ENCODE measurements around the gene ASPRV1. TPM values are rescaled to one million over a fixed set of nuclear protein-coding genes. Genes with fewer than 3 reads are reported as not detected.

The ASPRV1 gene
- total RNA-seq, 1 experiment from 2014 or later, result 0.95 TPM

GRCh38 chr2:69935011-69935410, 26.4 kb downstream of the ASPRV1 start:
- H3K36me3 ChIP-seq, result peaks cover 32% of the 10 kb centered on the region
- no peaks in the 10 kb centered on the region for H3K27me3 ChIP-seq
- H3K9me3 ChIP-seq, result no peaks in the 10 kb centered on the region
- no peak for DNase-seq
- H3K4me3 ChIP-seq, result no peak overlapping the region

- Histone ChIP-seq H3K36me3 (peaks cover 30% of the 10 kb centered on the region), H3K9me3 (no peaks in the 10 kb centered on the region), H3K4me3 (no peak overlapping the region), H3K27me3 (no peaks in the 10 kb centered on the region)
- no peak for DNase-seq
These were observed 26.9 kb downstream of the ASPRV1 start for GRCh38 chr2:69934614-69934908.

GRCh38 chr2:69933839-69934613, 27.4 kb downstream of the ASPRV1 start:
- Histone ChIP-seq H3K27me3 (no peaks in the 10 kb centered on the region), H3K9me3 (no peaks in the 10 kb centered on the region), H3K4me3 (no peak overlapping the region), H3K36me3 (peaks cover 24% of the 10 kb centered on the region)
- peak; percentile 53 for DNase-seq

- H3K4me3 ChIP-seq, result no peak overlapping the region
- H3K27me3 ChIP-seq, result no peaks in the 10 kb centered on the region
- H3K9me3 ChIP-seq, result no peaks in the 10 kb centered on the region
- H3K36me3 ChIP-seq, result peaks cover 17% of the 10 kb centered on the region
- no peak for DNase-seq
These were observed 28.1 kb downstream of the ASPRV1 start for GRCh38 chr2:69933254-69933828.

- Histone ChIP-seq H3K36me3 (peaks cover 15% of the 10 kb centered on the region), H3K4me3 (no peak overlapping the region), H3K9me3 (no peaks in the 10 kb centered on the region), H3K27me3 (no peaks in the 10 kb centered on the region)
- no peak for DNase-seq
These were observed 28.9 kb downstream of the ASPRV1 start for GRCh38 chr2:69932596-69932922.

- Histone ChIP-seq H3K4me3 (no peak overlapping the region), H3K27me3 (no peaks in the 10 kb centered on the region), H3K9me3 (no peaks in the 10 kb centered on the region), H3K36me3 (peaks cover 18% of the 10 kb centered on the region)
- DNase-seq, result no peak
These were observed 29.4 kb downstream of the ASPRV1 start for GRCh38 chr2:69931832-69932595.

- Histone ChIP-seq H3K27me3 (no peaks in the 10 kb centered on the region), H3K4me3 (no peak overlapping the region), H3K9me3 (no peaks in the 10 kb centered on the region), H3K36me3 (peaks cover 6% of the 10 kb centered on the region; the same call in 1 of the 2 replicates)
- DNase-seq, result no peak
These were observed 34.4 kb downstream of the ASPRV1 start for GRCh38 chr2:69926849-69927515.

GRCh38 chr2:69923116-69923515, 38.3 kb downstream of the ASPRV1 start:
- no peak for DNase-seq
- Histone ChIP-seq H3K27me3 (no peaks in the 10 kb centered on the region), H3K36me3 (peaks cover 5% of the 10 kb centered on the region), H3K4me3 (no peak overlapping the region), H3K9me3 (no peaks in the 10 kb centered on the region)

GRCh38 chr2:69918401-69918800, 43.0 kb downstream of the ASPRV1 start:
- Histone ChIP-seq H3K36me3 (no peaks in the 10 kb centered on the region; the same call in none of the 2 replicates), H3K9me3 (no peaks in the 10 kb centered on the region), H3K4me3 (no peak overlapping the region), H3K27me3 (no peaks in the 10 kb centered on the region)
- no peak for DNase-seq

- Histone ChIP-seq H3K4me3 (no peak overlapping the region), H3K9me3 (no peaks in the 10 kb centered on the region), H3K36me3 (peaks cover 3% of the 10 kb centered on the region), H3K27me3 (no peaks in the 10 kb centered on the region)
- DNase-seq, result peak; percentile 62
These were observed 43.6 kb downstream of the ASPRV1 start for GRCh38 chr2:69917852-69918251.

- H3K36me3 ChIP-seq, result peaks cover 10% of the 10 kb centered on the region
- H3K9me3 ChIP-seq, result no peaks in the 10 kb centered on the region
- peak overlapping the region; percentile 83 for H3K4me3 ChIP-seq
- DNase-seq, result no peak
- no peaks in the 10 kb centered on the region for H3K27me3 ChIP-seq
These were observed 45.3 kb downstream of the ASPRV1 start for GRCh38 chr2:69916106-69916505.

GRCh38 chr2:69914950-69915945, 46.2 kb downstream of the ASPRV1 start, which contains the start of gene MXD1:
Gene MXD1 (plus strand): TSS chr2:69915109. CDS start chr2:69915331, 222 bp downstream.
- Histone ChIP-seq H3K27me3 (no peaks in the 10 kb centered on the region), H3K36me3 (peaks cover 15% of the 10 kb centered on the region), H3K4me3 (peak within 1 kb of the TSS; percentile 83), H3K9me3 (no peaks in the 10 kb centered on the region)
- DNase-seq, result no peak

GRCh38 chr2:69914164-69914949, 47.1 kb downstream of the ASPRV1 start:
- peak; percentile 100 for DNase-seq
- peak overlapping the region; percentile 63 for H3K4me3 ChIP-seq
- H3K36me3 ChIP-seq, result peaks cover 21% of the 10 kb centered on the region
- H3K27me3 ChIP-seq, result no peaks in the 10 kb centered on the region
- H3K9me3 ChIP-seq, result no peaks in the 10 kb centered on the region

GRCh38 chr2:69911985-69912563, 49.4 kb downstream of the ASPRV1 start:
- Histone ChIP-seq H3K9me3 (no peaks in the 10 kb centered on the region), H3K4me3 (no peak overlapping the region), H3K36me3 (peaks cover 37% of the 10 kb centered on the region), H3K27me3 (no peaks in the 10 kb centered on the region)
- no peak for DNase-seq

Measured in MG63 (cell line).